HG03521 (cell line): ENCODE results near the gene TEDDM1.

Experiments used
- ATAC-seq: cut with Tn5 transposase; IDR thresholded peaks from one replicate; pipeline ENCODE4 v1.9.1; 2021; ENCODE audit warnings: mild to moderate bottlenecking, moderate library complexity; ENCODE audit not compliant: unreplicated experiment

TEDDM1 gene

GRCh38 chr1:182407724-182408123, 7.3 kb upstream of the TEDDM1 start:
- no peak for ATAC-seq

GRCh38 chr1:182406012-182406411, 5.5 kb upstream of the TEDDM1 start:
- no peak for ATAC-seq

- no peak for ATAC-seq
Observed at GRCh38 chr1:182405578-182405977, 5.1 kb upstream of the TEDDM1 start.

- no peak for ATAC-seq
Observed at GRCh38 chr1:182404781-182405180, 4.3 kb upstream of the TEDDM1 start.

- ATAC-seq, result no peak
Observed at GRCh38 chr1:182397653-182398393, 2.6 kb downstream of the TEDDM1 start.

- ATAC-seq, result no peak
Observed at GRCh38 chr1:182395906-182396305, 4.6 kb downstream of the TEDDM1 start.

- no peak for ATAC-seq
Observed at GRCh38 chr1:182394055-182394775, 6.3 kb downstream of the TEDDM1 start.

GRCh38 chr1:182392050-182393028, 8.1 kb downstream of the TEDDM1 start:
- peak; percentile 0 for ATAC-seq

- peak; percentile 68 for ATAC-seq
Observed at GRCh38 chr1:182391362-182392049, 9.0 kb downstream of the TEDDM1 start, which contains the start of gene GLUL. GLUL (minus strand) TSS chr1:182391790; CDS start chr1:182388737, 3,053 bp downstream.

GRCh38 chr1:182391028-182391361, 9.5 kb downstream of the TEDDM1 start:
- ATAC-seq, result peak; percentile 2

GRCh38 chr1:182389619-182390047, 10.8 kb downstream of the TEDDM1 start:
- ATAC-seq, result no peak

GRCh38 chr1:182388392-182389134, 11.9 kb downstream of the TEDDM1 start:
- ATAC-seq, result no peak

- no peak for ATAC-seq
Observed at GRCh38 chr1:182387566-182387965, 12.9 kb downstream of the TEDDM1 start.

GRCh38 chr1:182386980-182387379, 13.5 kb downstream of the TEDDM1 start:
- ATAC-seq, result no peak

GRCh38 chr1:182385885-182386853, 14.3 kb downstream of the TEDDM1 start:
- no peak for ATAC-seq

GRCh38 chr1:182384387-182384960, 16.0 kb downstream of the TEDDM1 start:
- no peak for ATAC-seq

- no peak for ATAC-seq
Observed at GRCh38 chr1:182383934-182384333, 16.5 kb downstream of the TEDDM1 start.

GRCh38 chr1:182383037-182383661, 17.3 kb downstream of the TEDDM1 start:
- no peak for ATAC-seq
